Natural killer cell (primary cell): ENCODE data around the gene SH3PXD2A. TPM values are rescaled to one million over a fixed set of nuclear protein-coding genes. Genes with fewer than 3 reads are reported as not detected.

ENCODE experiments used
- ATAC-seq, 3 donors: fragments of 150-1000 bp in 2 of 3; fragments of 200-7000 bp in 1 of 3; cut with Tn5 transposase; 1 replicate in 1 of 3; 2 replicates in 2 of 3; pipeline ENCODE4 v1.10.0; 2021; ENCODE audit warnings: mild to moderate bottlenecking in 2 of 3, moderate library complexity in 2 of 3
- DNase-seq, 2 donors: peaks; one replicate each; pipeline versions ENCODE4 v3.0.0 to v3.0.0-alpha.2; 2013 to 2021; ENCODE audit warnings: mixed read lengths in 1 of 2
- H3K27ac ChIP-seq: one replicate; pipeline ENCODE4 v1.5.1; 2013; ENCODE audit warnings: mild to moderate bottlenecking, low read length
- H3K27me3 ChIP-seq: one replicate; pipeline ENCODE4 v1.6.1; 2013; ENCODE audit warnings: low read length; ENCODE audit not compliant: control insufficient read depth, insufficient read depth
- H3K36me3 ChIP-seq: one replicate; pipeline ENCODE4 v1.6.1; 2013; ENCODE audit warnings: low read length; ENCODE audit not compliant: control insufficient read depth, insufficient read depth
- H3K4me1 ChIP-seq: one replicate; pipeline ENCODE4 v1.6.1; 2013; ENCODE audit warnings: low read length; ENCODE audit not compliant: control insufficient read depth, insufficient read depth
- H3K4me3 ChIP-seq: one replicate; pipeline ENCODE4 v1.5.1; 2013; ENCODE audit warnings: low read length
- H3K9me3 ChIP-seq: one replicate; pipeline ENCODE4 v1.6.1; 2013; ENCODE audit warnings: low read length; ENCODE audit not compliant: control insufficient read depth, insufficient read depth
- H3K27ac Mint-ChIP-seq, 2 donors: one replicate each; pipeline ENCODE4 v1.8.0; 2022; ENCODE audit warnings: mild to moderate bottlenecking in 2 of 2, mixed read lengths in 2 of 2, moderate library complexity in 1 of 2
- H3K27me3 Mint-ChIP-seq, 2 donors: one replicate each; pipeline ENCODE4 v1.8.0; 2022; ENCODE audit warnings: low read depth in 2 of 2, mixed read lengths in 2 of 2
- H3K36me3 Mint-ChIP-seq: one replicate; pipeline ENCODE4 v1.8.0; 2022; ENCODE audit warnings: mixed read lengths
- H3K4me1 Mint-ChIP-seq, 2 donors: one replicate each; pipeline ENCODE4 v1.8.0; 2022; ENCODE audit warnings: mixed read lengths in 2 of 2
- H3K4me3 Mint-ChIP-seq: one replicate; pipeline ENCODE4 v1.8.0; 2022; ENCODE audit warnings: mild to moderate bottlenecking, moderate library complexity, mixed read lengths
- H3K9me3 Mint-ChIP-seq, 2 donors: one replicate each; pipeline ENCODE4 v1.8.0; 2022; ENCODE audit warnings: mixed read lengths in 2 of 2
- WGBS: methylation state at CpG from one replicate; pipeline ENCODE4 v1.1.7; 2013; ENCODE audit warnings: missing lambda C conversion rate; ENCODE audit not compliant: insufficient coverage; 5-methylcytosine and 5-hydroxymethylcytosine counted together
- intact Hi-C: fragments of 100-400 bp; cut with micrococcal nuclease; formaldehyde crosslinking; loops from one replicate; pipeline ENCODE4 v1.14.2; 2022
- total RNA-seq, 4 donors: library from RNA; stranded (reverse); fragments of 120-200 nt in 1 of 4; gene quantifications; one replicate each; pipeline versions ENCODE4 v1.2.3 to v1.2.4, GENCODE V29; 2013 to 2022
- TF ChIP-seq, protein P1 (sequence below): fragments of 200-600 bp; IDR thresholded peaks from one replicate; pipeline ENCODE4 v1.8.0; 2022; ENCODE audit warnings: antibody characterized with exemption

SH3PXD2A gene
- total RNA-seq, 3 donors from 2014 or later (not counting 1 experiment from before 2014, with no cell fraction given) = 3.3 to 7.0 (median 4.9) TPM

DNA sequence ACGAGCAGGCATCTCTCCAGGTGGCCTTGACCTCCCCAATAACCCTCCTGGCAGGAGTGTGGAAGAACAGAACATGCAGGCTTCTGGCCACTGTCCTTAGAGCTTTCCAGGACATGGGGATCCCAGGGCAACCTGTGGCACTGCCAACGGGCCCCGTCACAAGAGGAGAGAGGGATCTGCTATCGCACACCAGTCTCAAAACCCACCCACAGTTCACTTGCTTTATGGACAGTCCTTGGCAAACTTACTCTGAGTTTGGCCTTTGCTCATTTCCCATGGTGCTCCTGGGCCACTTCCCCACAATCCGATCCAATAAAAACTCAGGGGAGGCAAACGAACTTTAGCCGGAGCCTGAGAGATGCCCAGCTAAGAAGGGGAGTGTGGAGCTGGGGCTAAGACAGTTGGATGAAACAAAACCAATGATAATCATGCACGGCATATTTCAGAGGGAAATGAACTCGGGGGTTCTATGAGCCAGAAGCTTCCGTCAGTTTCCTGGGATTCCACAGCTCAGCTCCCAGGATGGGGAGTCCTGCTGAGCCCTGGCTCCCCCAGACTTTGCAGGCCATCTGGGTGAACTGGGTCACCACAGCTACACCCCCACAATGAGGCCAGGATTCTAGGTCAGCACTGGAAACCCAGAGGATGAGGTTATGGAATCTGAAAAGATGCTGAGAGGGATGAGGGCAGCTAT is 203.4 kb downstream of the SH3PXD2A start:
- H3K27ac ChIP-seq = no peak overlapping the region
- no peak overlapping the region for H3K4me3 Mint-ChIP-seq
- H3K4me1 ChIP-seq = no peaks in the 10 kb centered on the region
- 87% methylated on average over 10 of the region's 10 CpGs for WGBS
- H3K27me3 Mint-ChIP-seq = no peaks in the 10 kb centered on the region
- H3K27me3 ChIP-seq = no peaks in the 10 kb centered on the region
- no peak overlapping the region for H3K4me3 ChIP-seq
- TF ChIP-seq, protein P1, sequence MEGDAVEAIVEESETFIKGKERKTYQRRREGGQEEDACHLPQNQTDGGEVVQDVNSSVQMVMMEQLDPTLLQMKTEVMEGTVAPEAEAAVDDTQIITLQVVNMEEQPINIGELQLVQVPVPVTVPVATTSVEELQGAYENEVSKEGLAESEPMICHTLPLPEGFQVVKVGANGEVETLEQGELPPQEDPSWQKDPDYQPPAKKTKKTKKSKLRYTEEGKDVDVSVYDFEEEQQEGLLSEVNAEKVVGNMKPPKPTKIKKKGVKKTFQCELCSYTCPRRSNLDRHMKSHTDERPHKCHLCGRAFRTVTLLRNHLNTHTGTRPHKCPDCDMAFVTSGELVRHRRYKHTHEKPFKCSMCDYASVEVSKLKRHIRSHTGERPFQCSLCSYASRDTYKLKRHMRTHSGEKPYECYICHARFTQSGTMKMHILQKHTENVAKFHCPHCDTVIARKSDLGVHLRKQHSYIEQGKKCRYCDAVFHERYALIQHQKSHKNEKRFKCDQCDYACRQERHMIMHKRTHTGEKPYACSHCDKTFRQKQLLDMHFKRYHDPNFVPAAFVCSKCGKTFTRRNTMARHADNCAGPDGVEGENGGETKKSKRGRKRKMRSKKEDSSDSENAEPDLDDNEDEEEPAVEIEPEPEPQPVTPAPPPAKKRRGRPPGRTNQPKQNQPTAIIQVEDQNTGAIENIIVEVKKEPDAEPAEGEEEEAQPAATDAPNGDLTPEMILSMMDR = no peak
- no peaks in the 10 kb centered on the region for H3K36me3 Mint-ChIP-seq
- DNase-seq = no peak
- intact Hi-C loops = no loop called here
- ATAC-seq = no peak
- H3K27ac Mint-ChIP-seq = no peak overlapping the region
- no peaks in the 10 kb centered on the region for H3K4me1 Mint-ChIP-seq
- H3K9me3 Mint-ChIP-seq = no peaks in the 10 kb centered on the region
- H3K9me3 ChIP-seq = no peaks in the 10 kb centered on the region
- no peaks in the 10 kb centered on the region for H3K36me3 ChIP-seq

DNA sequence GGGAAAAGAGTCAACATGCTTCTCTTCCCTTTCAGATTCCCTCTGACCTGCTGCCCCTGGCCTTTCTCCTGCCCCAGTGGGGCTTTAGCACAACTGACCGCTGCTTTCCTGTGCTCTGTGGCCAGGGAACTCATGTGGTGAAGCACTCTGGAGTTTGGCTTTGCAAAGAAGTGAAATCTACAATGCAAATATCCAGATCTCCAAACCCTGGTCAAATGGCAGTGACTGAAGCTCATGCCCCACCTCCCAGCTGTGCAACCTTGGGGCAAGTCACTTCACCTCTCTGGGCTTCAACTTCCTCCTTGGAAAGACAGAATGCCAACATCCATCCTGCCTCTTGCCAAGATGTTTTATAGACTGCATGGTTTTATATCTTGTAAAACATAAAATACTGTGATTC is 204.0 kb downstream of the SH3PXD2A start:
- Mint-ChIP-seq H3K27ac (no peak overlapping the region), H3K27me3 (no peaks in the 10 kb centered on the region), H3K4me1 (no peaks in the 10 kb centered on the region), H3K9me3 (no peaks in the 10 kb centered on the region), H3K36me3 (no peaks in the 10 kb centered on the region), H3K4me3 (no peak overlapping the region)
- H3K4me1 ChIP-seq = no peaks in the 10 kb centered on the region
- no peaks in the 10 kb centered on the region for H3K27me3 ChIP-seq
- WGBS = 81% methylated on average over 1 of the region's 1 CpG
- H3K36me3 ChIP-seq = no peaks in the 10 kb centered on the region
- TF ChIP-seq, protein P1 = no peak
- intact Hi-C loops = no loop called here
- no peaks in the 10 kb centered on the region for H3K9me3 ChIP-seq
- H3K4me3 ChIP-seq = no peak overlapping the region
- no peak overlapping the region for H3K27ac ChIP-seq
- DNase-seq (no peak), ATAC-seq (no peak)

DNA sequence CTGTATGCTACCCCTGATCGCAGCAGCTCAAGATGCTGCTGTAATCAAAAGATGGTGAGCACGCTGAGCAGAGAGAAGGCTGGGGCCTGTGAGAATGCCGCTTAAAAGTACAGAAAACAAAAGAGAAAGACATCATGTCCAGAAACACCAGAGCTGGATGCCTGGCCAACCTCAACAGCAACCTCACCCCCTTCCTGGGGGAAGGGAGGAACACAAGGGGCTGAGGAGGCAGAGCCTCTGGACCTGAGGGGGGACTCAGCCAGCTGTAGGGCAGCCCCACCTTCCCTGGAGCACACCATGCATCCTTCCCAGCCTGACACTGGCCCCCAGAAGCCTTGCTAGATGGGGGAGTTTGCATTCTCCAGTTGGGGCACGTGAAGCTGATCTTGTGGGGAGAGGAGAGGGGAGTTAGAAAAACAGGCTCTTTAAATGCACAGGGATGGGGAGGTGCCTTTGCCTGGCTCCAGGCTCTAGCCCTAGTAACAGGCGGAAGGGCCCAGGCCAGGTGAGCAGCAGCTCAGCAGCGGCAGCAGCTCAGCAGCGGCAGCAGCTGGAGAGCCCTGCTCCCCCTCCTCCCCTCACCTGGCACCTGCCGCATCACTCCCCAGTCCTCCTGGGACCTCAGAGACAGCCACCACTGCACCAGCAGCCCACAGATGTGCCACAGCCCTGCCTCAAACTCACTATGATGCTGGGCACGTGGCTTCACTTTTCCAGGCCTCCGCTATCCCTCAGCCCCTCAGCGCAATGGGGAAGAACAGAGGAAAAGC is 205.5 kb downstream of the SH3PXD2A start:
- Mint-ChIP-seq H3K4me3 (no peak overlapping the region), H3K9me3 (no peaks in the 10 kb centered on the region), H3K27ac (no peak overlapping the region), H3K27me3 (no peaks in the 10 kb centered on the region), H3K4me1 (no peaks in the 10 kb centered on the region), H3K36me3 (no peaks in the 10 kb centered on the region)
- no peaks in the 10 kb centered on the region for H3K27me3 ChIP-seq
- 89% methylated on average over 11 of the region's 11 CpGs for WGBS
- H3K4me1 ChIP-seq = peaks cover 4% of the 10 kb centered on the region
- ATAC-seq (no peak), DNase-seq (no peak)
- no peak overlapping the region for H3K4me3 ChIP-seq
- H3K9me3 ChIP-seq = no peaks in the 10 kb centered on the region
- H3K36me3 ChIP-seq = no peaks in the 10 kb centered on the region
- H3K27ac ChIP-seq = no peak overlapping the region
- intact Hi-C loops = no loop called here
- TF ChIP-seq, protein P1 = no peak
